Skeletal muscle tissue (tissue), 4 donors: ENCODE measurements around the gene MRPL9. TPM values are rescaled to one million over a fixed set of nuclear protein-coding genes. Genes with fewer than 3 reads are reported as not detected.
"Not testable (repeated sequence)": the region's sequence is repeated elsewhere in the genome, so short reads cannot be mapped to it uniquely, and the experiment has no call there.

Source experiments
- H3K27ac ChIP-seq: one replicate; pipeline ENCODE4 v1.7.0; 2013; ENCODE audit warnings: mild to moderate bottlenecking, low read depth, low read length, inconsistent platforms
- H3K27me3 ChIP-seq, 3 donors: one replicate each; pipeline ENCODE4 v1.7.0; 2013; ENCODE audit warnings: low read length in 3 of 3; ENCODE audit not compliant: control insufficient read depth in 3 of 3, insufficient read depth in 3 of 3
- H3K36me3 ChIP-seq, 3 donors: one replicate each; pipeline ENCODE4 v1.7.0; 2013; ENCODE audit warnings: low read length in 3 of 3; ENCODE audit not compliant: control insufficient read depth in 3 of 3, insufficient read depth in 3 of 3
- H3K4me1 ChIP-seq, 3 donors: one replicate each; pipeline ENCODE4 v1.7.0; 2013; ENCODE audit warnings: low read length in 3 of 3, mild to moderate bottlenecking in 3 of 3; ENCODE audit not compliant: control insufficient read depth in 3 of 3, insufficient read depth in 3 of 3
- H3K4me3 ChIP-seq, 3 donors: one replicate each; pipeline ENCODE4 v1.7.0; 2013; ENCODE audit warnings: low read length in 3 of 3
- H3K9ac ChIP-seq, 3 donors: one replicate each; pipeline ENCODE4 v1.7.0; 2013; ENCODE audit warnings: low read length in 3 of 3, mild to moderate bottlenecking in 3 of 3, moderate library complexity in 2 of 3, low read depth in 1 of 3
- H3K9me3 ChIP-seq, 3 donors: one replicate each; pipeline ENCODE4 v1.7.0; 2013; ENCODE audit warnings: low read length in 3 of 3; ENCODE audit not compliant: control insufficient read depth in 3 of 3
- total RNA-seq: library from RNA; depleted of rRNA; stranded (reverse); fragments of >200 nt; gene quantifications from one replicate; pipeline ENCODE4 v1.2.3, GENCODE V29; 2014
- donor health status: Osteomylitis.

Gene MRPL9
- total RNA-seq, 1 donor from 2014 or later, result 90.3 TPM

DNA sequence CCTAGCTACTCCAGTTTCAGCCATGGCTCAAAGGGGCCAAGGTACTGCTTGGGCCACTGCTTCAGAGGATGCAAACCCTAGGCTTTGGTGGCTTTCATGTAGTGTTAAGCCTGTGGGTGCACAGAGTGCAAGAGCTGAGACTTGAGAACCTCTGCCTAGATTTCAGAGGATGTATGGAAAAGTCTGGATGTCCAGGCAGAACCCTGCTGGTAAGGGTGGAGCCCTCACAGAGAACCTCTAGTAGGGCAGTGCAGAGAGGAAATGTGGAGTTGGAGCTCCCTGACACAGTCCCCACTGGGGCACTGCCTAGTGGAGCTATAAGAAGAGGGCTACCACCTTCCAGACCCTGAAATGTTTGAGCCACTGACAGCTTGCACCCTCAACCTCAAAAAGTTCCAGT, 25.8 kb downstream of the MRPL9 start:
- H3K27me3 ChIP-seq, result no peaks in the 10 kb centered on the region
- H3K27ac ChIP-seq, result no peak overlapping the region
- H3K4me1 ChIP-seq, result peaks cover 0 to 17% (median 2%) of the 10 kb centered on the region in 3 donors
- H3K9ac ChIP-seq, result no peak overlapping the region
- H3K9me3 ChIP-seq, result peaks cover 0 to 3% (median 0%) of the 10 kb centered on the region in 3 donors
- H3K4me3 ChIP-seq, result no peak overlapping the region
- H3K36me3 ChIP-seq, result no peaks in the 10 kb centered on the region

DNA sequence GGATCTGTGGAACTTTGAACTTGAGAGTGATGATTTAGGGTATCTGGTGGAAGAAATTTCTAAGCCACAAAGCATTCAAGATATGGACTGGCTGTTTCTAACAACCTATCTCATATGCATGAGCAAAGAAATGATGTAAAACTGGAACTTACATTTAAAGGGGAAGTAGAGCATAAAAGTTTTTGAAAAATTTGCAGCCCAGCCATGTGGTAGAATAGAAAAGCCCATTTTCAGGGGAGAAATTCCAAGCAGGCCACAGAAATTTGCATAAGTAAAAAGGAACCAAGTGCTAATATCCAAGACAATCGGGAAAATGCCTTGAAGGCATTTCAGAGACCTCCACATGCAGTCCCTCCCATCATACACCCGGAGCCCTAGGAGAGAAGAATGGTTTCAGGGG, 26.3 kb downstream of the MRPL9 start:
- H3K27me3 ChIP-seq, result no peaks in the 10 kb centered on the region
- no peak overlapping the region for H3K4me3 ChIP-seq
- H3K4me1 ChIP-seq, result peaks cover 0 to 17% (median 2%) of the 10 kb centered on the region in 3 donors
- H3K9me3 ChIP-seq, result peaks cover 0 to 3% (median 0%) of the 10 kb centered on the region in 3 donors
- no peak overlapping the region for H3K9ac ChIP-seq
- no peaks in the 10 kb centered on the region for H3K36me3 ChIP-seq
- no peak overlapping the region for H3K27ac ChIP-seq

DNA sequence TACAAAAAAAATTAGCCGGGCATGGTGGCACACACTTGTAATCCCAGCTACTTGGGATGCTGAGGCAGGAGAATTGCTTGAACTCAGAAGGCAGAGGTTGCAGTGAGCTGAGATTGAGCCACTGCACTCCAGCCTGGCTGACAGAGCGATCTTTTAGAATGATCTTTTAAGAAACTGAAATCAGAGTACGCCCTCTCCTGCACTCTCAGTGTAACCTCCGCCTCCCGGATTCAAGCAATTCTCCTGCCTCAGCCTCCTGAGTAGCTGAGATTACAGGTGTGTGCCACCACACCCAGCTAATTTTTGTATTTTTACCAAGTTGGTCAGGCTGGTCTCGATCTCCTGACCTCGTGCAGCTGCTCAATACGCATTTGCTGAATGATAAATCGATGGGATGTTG, 29.3 kb downstream of the MRPL9 start:
- not testable (repeated sequence) for H3K27me3 ChIP-seq, H3K36me3 ChIP-seq, H3K4me3 ChIP-seq, H3K9me3 ChIP-seq, H3K27ac ChIP-seq, H3K9ac ChIP-seq
- peaks cover 0 to 10% (median 2%) of the 10 kb centered on the region in 3 donors for H3K4me1 ChIP-seq

DNA sequence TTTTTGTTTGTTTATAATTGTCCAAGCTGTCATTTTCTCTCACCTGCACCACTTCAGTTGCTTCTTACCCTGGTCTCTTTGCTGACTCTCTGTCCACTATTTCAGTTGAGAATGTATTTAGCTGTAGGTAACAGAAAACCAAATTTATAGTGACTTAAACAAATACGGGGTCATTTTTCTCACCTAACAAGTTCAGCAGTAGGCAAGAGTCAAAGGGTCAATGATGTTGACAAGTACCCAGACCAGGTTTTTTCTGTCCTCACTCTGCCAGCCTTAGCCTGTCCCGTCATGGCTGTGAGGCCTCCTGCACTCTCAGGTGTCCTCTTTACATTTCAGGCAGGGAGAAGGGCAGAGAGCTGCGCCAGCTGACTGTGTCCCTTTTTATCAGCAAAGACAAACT, 30.2 kb downstream of the MRPL9 start:
- Histone ChIP-seq H3K9ac (no peak overlapping the region), H3K36me3 (no peaks in the 10 kb centered on the region), H3K27ac (no peak overlapping the region), H3K4me1 (peaks cover 0 to 9% (median 4%) of the 10 kb centered on the region in 3 donors), H3K4me3 (no peak overlapping the region), H3K27me3 (no peaks in the 10 kb centered on the region), H3K9me3 (peaks cover 0 to 3% (median 0%) of the 10 kb centered on the region in 3 donors)

DNA sequence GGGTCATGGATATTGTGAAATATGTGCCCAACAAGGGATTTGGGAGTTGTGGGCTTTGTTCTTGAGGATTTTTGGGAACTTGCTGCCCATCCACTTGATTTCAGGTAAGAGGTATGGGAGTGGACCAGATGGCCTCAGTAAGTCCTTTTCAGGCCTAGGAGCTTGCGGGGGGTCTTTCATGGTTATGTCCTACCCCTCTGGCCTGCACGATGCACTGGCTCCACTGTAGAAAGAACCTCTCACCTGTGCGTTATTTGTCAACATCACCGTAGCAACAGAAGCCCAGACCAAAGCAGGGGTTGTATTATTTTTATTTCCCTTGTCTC, 33.4 kb downstream of the MRPL9 start:
- Histone ChIP-seq H3K4me1 (peaks cover 3 to 11% (median 9%) of the 10 kb centered on the region in 3 donors), H3K9ac (no peak overlapping the region), H3K4me3 (no peak overlapping the region), H3K9me3 (no peaks in the 10 kb centered on the region), H3K36me3 (no peaks in the 10 kb centered on the region), H3K27me3 (peaks cover 0 to 3% (median 0%) of the 10 kb centered on the region in 3 donors), H3K27ac (no peak overlapping the region)

DNA sequence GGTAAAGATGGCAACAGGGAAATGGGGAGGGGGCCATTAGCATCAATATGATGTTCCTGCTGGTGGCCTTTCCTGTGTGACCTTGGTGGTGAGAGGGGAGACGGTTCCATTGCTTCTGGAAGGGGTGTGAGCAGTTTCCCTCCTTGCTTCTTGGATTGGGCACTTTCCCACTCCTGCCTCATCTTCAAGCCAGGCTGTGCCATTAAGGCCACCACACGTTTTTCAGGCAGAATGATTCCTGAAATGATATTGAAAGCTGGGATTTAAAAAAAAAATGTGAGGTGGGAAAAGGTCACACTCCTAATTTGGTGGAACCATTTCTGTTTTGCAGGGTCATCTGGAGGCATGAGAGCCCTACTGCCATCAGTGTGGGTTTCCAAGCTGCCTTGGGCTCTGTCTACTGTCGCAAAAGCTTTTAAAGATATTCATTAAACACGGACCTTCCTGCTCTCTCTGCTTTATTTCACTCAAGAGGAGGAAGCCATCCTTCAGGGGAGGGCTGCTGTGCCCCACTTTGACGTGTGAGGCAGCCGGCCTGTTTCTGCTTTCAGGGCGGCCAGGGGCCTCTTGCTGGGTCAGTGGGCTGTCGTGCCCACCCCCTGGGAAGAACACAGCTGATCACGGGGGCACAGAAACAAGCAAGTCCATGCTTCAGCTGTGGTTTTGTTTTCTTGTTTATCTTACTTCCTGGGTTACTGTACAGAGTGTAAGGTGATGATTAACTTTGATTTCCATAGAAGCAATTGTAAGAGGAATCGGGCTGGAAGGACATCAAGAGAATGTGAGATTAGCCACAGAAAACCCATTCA, 33.9 kb downstream of the MRPL9 start:
- no peak overlapping the region for H3K27ac ChIP-seq
- peaks cover 0 to 3% (median 0%) of the 10 kb centered on the region in 3 donors for H3K27me3 ChIP-seq
- H3K9ac ChIP-seq, result no peak overlapping the region

DNA sequence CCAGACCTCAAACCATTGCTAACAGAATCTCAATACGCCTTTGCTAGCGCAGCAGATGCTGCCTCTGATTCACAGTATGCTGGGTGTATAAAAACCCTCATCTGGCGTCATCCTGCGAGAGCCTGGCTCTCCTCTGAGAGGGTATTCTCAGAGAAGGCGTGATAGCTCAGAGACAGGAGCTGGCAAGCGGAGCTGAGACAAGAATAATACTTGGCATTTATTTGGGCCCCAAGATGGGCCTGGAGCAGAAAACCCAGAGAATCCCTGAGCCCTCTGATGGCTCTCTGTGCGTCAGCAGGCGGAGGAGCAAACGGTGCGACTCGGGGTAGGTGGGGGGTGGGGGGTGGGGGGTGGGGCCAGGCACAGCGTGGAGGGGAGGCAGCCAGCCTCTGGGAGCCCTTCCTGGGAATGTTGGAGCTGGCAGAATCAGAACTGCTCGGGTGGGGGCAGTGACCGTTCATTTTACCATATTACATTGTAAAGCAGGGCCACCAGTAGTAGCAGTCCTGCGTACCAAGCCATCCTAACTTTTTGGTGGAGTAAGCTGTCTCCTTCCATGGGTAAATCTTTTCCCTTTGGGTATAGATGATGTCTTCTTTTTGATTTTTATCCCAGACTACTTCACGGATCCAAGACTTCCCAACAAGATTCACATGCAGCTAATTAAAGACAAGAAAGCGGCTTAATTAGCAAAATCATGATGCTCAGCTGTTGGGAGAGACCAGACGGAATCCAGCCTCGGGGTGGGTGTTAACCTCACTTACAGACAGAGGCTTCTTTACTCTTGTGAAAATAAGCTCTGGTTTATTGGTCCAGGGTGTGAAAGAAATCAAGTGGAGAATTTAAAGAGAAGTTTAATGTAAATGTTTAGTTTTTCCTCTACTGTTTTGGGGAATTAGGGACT, 34.9 kb downstream of the MRPL9 start:
- Histone ChIP-seq H3K36me3 (no peaks in the 10 kb centered on the region), H3K9me3 (no peaks in the 10 kb centered on the region), H3K9ac (peak overlapping the region in 2 of 3 donors; percentile 45 to 47), H3K4me1 (peaks cover 3 to 9% (median 7%) of the 10 kb centered on the region in 3 donors), H3K27ac (no peak overlapping the region), H3K27me3 (peaks cover 0 to 3% (median 0%) of the 10 kb centered on the region in 3 donors), H3K4me3 (peak overlapping the region in 2 of 3 donors; percentile 22 to 37)

More for the DNA sequence above, 33.9 kb downstream of the MRPL9 start:
- Histone ChIP-seq H3K4me3 (no peak overlapping the region), H3K4me1 (peaks cover 3 to 9% (median 7%) of the 10 kb centered on the region in 3 donors), H3K36me3 (no peaks in the 10 kb centered on the region), H3K9me3 (no peaks in the 10 kb centered on the region)

DNA sequence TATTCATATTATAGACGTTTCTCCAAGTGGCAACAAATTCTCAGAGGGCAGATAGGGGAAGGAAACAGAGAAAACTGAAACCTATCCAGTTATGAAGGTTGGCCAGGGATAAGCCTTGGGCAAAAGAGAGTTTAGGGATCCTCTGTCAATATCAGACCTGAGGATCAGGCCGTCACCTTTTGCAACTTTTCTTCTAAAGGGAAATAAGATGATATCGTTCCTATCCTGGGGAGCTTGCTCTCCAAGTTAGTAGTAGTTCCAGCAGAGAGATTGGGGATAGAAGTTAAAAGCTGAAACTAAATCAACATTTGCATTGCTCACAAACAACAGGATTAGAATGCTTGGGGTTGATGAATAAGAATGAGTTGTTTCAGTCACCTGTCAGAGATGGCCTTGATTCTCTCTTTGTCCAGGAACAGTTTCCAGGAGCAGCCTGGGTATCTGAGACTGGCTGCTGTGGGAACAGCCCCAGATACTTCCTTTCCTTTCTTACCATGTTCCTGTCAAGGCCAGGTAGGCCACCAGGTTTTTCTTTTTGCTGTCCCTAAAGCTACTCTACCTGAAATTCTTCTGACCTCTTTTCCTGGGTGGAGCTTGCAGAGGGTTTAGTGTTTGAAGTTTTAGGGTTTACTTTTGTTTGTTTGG, 39.4 kb downstream of the MRPL9 start:
- no peak overlapping the region for H3K27ac ChIP-seq
- H3K4me1 ChIP-seq, result peaks cover 16 to 25% (median 19%) of the 10 kb centered on the region in 3 donors
- H3K4me3 ChIP-seq, result no peak overlapping the region
- peaks cover 0 to 3% (median 0%) of the 10 kb centered on the region in 3 donors for H3K27me3 ChIP-seq
- no peaks in the 10 kb centered on the region for H3K9me3 ChIP-seq
- no peaks in the 10 kb centered on the region for H3K36me3 ChIP-seq
- H3K9ac ChIP-seq, result no peak overlapping the region

DNA sequence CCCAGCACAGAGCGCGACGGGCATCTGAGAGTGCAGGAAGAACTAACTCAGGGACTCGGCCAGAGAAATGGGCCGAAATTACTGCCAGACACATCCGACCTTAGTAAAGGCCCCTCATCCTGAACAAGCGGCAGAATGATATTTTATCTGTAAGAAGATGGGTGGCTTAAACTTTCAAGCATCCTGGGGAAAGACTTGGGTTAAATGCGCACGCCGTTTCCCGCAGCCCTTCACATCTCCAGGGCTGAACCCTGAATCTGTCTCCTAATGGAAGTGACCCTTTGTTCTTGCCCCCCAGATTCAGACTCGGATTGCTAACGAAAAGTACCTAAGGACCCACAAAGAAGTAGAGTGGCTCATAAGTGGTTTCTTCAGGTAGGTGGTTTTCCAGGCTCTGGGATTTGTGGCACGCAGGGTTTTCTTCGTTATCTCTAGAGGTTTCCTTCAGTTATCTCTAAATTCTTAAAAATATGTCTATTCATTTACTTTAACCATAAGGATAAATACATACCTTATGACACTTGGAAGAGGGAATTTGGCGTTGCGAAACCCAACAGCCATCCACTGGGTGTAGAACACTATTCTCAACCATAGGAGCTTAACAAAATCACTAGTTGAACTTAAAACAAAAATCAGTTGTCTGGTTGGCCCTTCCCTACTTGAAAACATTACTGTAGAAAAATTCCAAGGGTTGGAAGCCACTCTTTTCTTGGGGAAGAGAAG, 41.3 kb downstream of the MRPL9 start:
- peak overlapping the region in 1 of 3 donors; percentile 55 for H3K9ac ChIP-seq
- no peaks in the 10 kb centered on the region for H3K36me3 ChIP-seq
- peaks cover 3 to 7% (median 5%) of the 10 kb centered on the region in 3 donors for H3K27me3 ChIP-seq
- peak overlapping the region; percentile 61 to 71 (median 66) for H3K4me3 ChIP-seq
- H3K9me3 ChIP-seq, result no peaks in the 10 kb centered on the region
- H3K4me1 ChIP-seq, result peaks cover 13 to 22% (median 19%) of the 10 kb centered on the region in 3 donors
- H3K27ac ChIP-seq, result no peak overlapping the region
